ENCODE results near the gene TANC1. TPM values are rescaled to one million over a fixed set of nuclear protein-coding genes. Genes with fewer than 3 reads are reported as not detected.

The TANC1 gene
- total RNA-seq, 2 donors from 2014 or later = 70.1 to 86.1 TPM

GRCh38 chr2:159129269-159129668, 160.8 kb downstream of the TANC1 start:
- DNase-seq (ENCODE audit: low spot score) (no peak), ATAC-seq (ENCODE audit: insufficient number of reproducible peaks, low FRiP score, low read depth) (no peak)
- H3K36me3 ChIP-seq = no peaks in the 10 kb centered on the region
- H3K27ac ChIP-seq = no peak overlapping the region
- no peak for TF ChIP-seq CTCF (IDR thresholded peaks at IDR 0.05)
- H3K9me3 ChIP-seq = no peaks in the 10 kb centered on the region
- no peaks in the 10 kb centered on the region for H3K27me3 ChIP-seq (replicated peaks; ENCODE audit: insufficient read depth)
- H3K4me3 ChIP-seq = no peak overlapping the region
- H3K4me1 ChIP-seq (ENCODE audit: control insufficient read depth in 1 of 2, low read depth in 2 of 2) = peaks cover 33 to 69% of the 10 kb centered on the region in 2 donors

DNA sequence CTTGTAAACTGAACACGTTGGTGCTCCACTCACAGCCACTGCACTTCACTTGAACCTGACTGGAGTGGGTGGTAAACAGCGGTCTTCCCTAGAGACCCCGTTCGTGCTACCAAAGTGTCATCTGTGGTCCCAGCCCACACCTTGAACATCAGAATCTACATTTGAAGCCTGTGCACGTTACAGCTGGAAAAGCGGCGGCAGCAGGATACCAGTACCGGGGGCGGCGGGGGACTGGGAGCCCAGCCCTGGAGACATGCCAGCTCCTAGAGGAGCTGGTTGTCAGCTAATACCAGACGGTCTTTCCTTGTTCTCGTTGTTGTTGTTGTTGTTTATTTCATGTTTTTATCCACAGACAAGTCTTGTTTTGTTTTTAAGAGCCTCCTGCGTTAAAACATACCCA, 161.4 kb downstream of the TANC1 start:
- H3K4me1 ChIP-seq (ENCODE audit: control insufficient read depth in 1 of 2, low read depth in 2 of 2) = peaks cover 27 to 68% of the 10 kb centered on the region in 2 donors
- no peaks in the 10 kb centered on the region for H3K36me3 ChIP-seq
- H3K27ac ChIP-seq = no peak overlapping the region
- H3K27me3 ChIP-seq (replicated peaks; ENCODE audit: insufficient read depth) = no peaks in the 10 kb centered on the region
- H3K4me3 ChIP-seq = no peak overlapping the region
- TF ChIP-seq CTCF (IDR thresholded peaks at IDR 0.05) = no peak
- ATAC-seq (ENCODE audit: insufficient number of reproducible peaks, low FRiP score, low read depth) (no peak), DNase-seq (ENCODE audit: low spot score) (no peak)
- H3K9me3 ChIP-seq = no peaks in the 10 kb centered on the region

DNA sequence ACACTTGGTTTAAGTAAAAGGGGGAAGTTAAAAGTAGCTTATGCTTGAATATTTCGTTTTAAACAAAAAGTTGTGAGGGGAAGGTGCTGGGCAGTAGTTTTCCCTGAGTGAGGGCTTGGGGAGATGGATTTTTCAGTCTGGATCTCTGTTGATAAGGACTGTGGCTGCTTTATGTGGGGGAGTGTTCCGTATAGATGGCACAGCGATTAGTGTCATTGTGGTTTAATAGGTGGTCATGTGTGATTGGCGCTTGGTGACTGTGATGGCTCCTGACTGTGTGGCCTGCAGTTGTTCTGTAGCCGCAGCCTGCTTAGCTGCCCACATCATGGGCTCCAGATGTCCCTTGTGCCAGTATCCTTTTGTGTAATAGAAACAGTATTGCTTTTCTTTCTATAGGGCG, 161.9 kb downstream of the TANC1 start:
- H3K27ac ChIP-seq = no peak overlapping the region
- no peak for ATAC-seq (ENCODE audit: insufficient number of reproducible peaks, low FRiP score, low read depth)
- H3K4me1 ChIP-seq (ENCODE audit: control insufficient read depth in 1 of 2, low read depth in 2 of 2) = peaks cover 27 to 68% of the 10 kb centered on the region in 2 donors
- no peak overlapping the region for H3K4me3 ChIP-seq
- no peak for TF ChIP-seq CTCF (IDR thresholded peaks at IDR 0.05)
- H3K36me3 ChIP-seq = no peaks in the 10 kb centered on the region
- no peaks in the 10 kb centered on the region for H3K9me3 ChIP-seq
- no peak for DNase-seq (ENCODE audit: low spot score)
- H3K27me3 ChIP-seq (replicated peaks; ENCODE audit: insufficient read depth) = no peaks in the 10 kb centered on the region

GRCh38 chr2:159131267-159131913, 162.9 kb downstream of the TANC1 start:
- no peak for DNase-seq (ENCODE audit: low spot score)

DNA sequence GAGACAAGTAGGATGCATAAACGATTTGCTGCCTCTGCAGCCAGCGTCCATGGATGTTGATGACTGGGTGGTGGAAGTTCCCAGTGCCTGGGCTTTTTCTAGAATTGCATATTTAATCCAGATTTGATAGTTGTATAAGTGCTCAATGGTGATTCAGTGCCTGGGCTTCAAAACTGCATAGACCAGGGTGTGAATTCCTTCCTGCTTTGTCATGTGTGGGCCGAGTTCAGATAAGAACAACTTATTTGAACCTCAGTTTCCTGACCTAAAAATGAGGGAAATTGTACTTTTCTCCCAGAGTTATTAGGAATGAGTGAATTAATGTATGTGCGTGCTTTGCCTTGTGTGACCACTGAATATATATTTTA, 163.5 kb downstream of the TANC1 start:
- Histone ChIP-seq H3K27ac (peak overlapping the region; percentile 45 to 65), H3K4me1 (ENCODE audit: control insufficient read depth in 1 of 2, low read depth in 2 of 2) (peaks cover 36 to 83% of the 10 kb centered on the region in 2 donors), H3K4me3 (no peak overlapping the region), H3K36me3 (no peaks in the 10 kb centered on the region), H3K9me3 (no peaks in the 10 kb centered on the region), H3K27me3 (replicated peaks; ENCODE audit: insufficient read depth) (no peaks in the 10 kb centered on the region)
- ATAC-seq (ENCODE audit: insufficient number of reproducible peaks, low FRiP score, low read depth) = no peak
- DNase-seq (ENCODE audit: low spot score) = no peak
- no peak for TF ChIP-seq CTCF (IDR thresholded peaks at IDR 0.05)

More at GRCh38 chr2:159131267-159131913, 162.9 kb downstream of the TANC1 start:
- no peak for ATAC-seq (ENCODE audit: insufficient number of reproducible peaks, low FRiP score, low read depth)
- H3K27me3 ChIP-seq (replicated peaks; ENCODE audit: insufficient read depth) = no peaks in the 10 kb centered on the region
- H3K27ac ChIP-seq = peak overlapping the region; percentile 8 to 65
- no peaks in the 10 kb centered on the region for H3K9me3 ChIP-seq
- no peak for TF ChIP-seq CTCF (IDR thresholded peaks at IDR 0.05)
- H3K4me1 ChIP-seq (ENCODE audit: control insufficient read depth in 1 of 2, low read depth in 2 of 2) = peaks cover 33 to 78% of the 10 kb centered on the region in 2 donors
- H3K36me3 ChIP-seq = no peaks in the 10 kb centered on the region
- H3K4me3 ChIP-seq = no peak overlapping the region

All from thoracic aorta (tissue), 2 donors.